Hepatocyte (in vitro differentiated cells): ENCODE results near the gene DPH1. TPM values are rescaled to one million over a fixed set of nuclear protein-coding genes. Genes with fewer than 3 reads are reported as not detected.
A peak's percentile ranks its signal among the peaks of the same experiment; 100 is the strongest.

Source experiments
- DNase-seq: peaks from one replicate; pipeline ENCODE4 v3.0.0-alpha.2; 2016; ENCODE audit warnings: low spot score
- H2AFZ ChIP-seq: fragments of 200-600 bp; sonication (generic); 2 replicates; pipeline ENCODE4 v1.6.0; 2016; ENCODE audit warnings: antibody characterized with exemption, mild to moderate bottlenecking
- H3K27ac ChIP-seq: fragments of 200-600 bp; sonication (generic); 2 replicates; pipeline ENCODE4 v1.5.1; 2016; ENCODE audit warnings: mild to moderate bottlenecking
- H3K27me3 ChIP-seq: fragments of 200-600 bp; sonication (generic); 2 replicates; pipeline ENCODE4 v1.6.1; 2016
- H3K36me3 ChIP-seq: fragments of 200-600 bp; sonication (generic); replicated peaks from 2 replicates; pipeline ENCODE4 v1.5.1; 2016; ENCODE audit warnings: low read depth; ENCODE audit not compliant: insufficient read depth
- H3K4me1 ChIP-seq: fragments of 200-600 bp; sonication (generic); 2 replicates; pipeline ENCODE4 v1.5.1; 2016; ENCODE audit warnings: mild to moderate bottlenecking, moderate library complexity; ENCODE audit not compliant: insufficient read depth
- H3K4me2 ChIP-seq: fragments of 200-600 bp; sonication (generic); 2 replicates; pipeline ENCODE4 v1.6.0; 2016
- H3K4me3 ChIP-seq: fragments of 200-600 bp; sonication (generic); 2 replicates; pipeline ENCODE4 v1.5.1; 2016; ENCODE audit warnings: mild to moderate bottlenecking
- H3K79me2 ChIP-seq: fragments of 200-600 bp; sonication (generic); 2 replicates; pipeline ENCODE4 v1.6.0; 2017; ENCODE audit warnings: mild to moderate bottlenecking
- H3K9me2 ChIP-seq: fragments of 200-600 bp; sonication (generic); replicated peaks from 2 replicates; pipeline ENCODE4 v1.6.0; 2017; ENCODE audit warnings: mild to moderate bottlenecking; ENCODE audit not compliant: insufficient read depth
- H3K9me3 ChIP-seq: fragments of 200-600 bp; sonication (generic); 2 replicates; pipeline ENCODE4 v1.5.1; 2016; ENCODE audit warnings: low read depth, mild to moderate bottlenecking
- H4K20me1 ChIP-seq: fragments of 200-600 bp; sonication (generic); 2 replicates; pipeline ENCODE4 v1.6.0; 2016; ENCODE audit warnings: mild to moderate bottlenecking; ENCODE audit not compliant: insufficient read depth, poor library complexity, severe bottlenecking
- EZH2 ChIP-seq: fragments of 200-600 bp; sonication (generic); IDR thresholded peaks from 2 replicates; pipeline ENCODE4 v1.6.1; 2016; ENCODE audit warnings: antibody characterized with exemption, mild to moderate bottlenecking, borderline replicate concordance
- EZH2phosphoT487 ChIP-seq: fragments of 200-600 bp; sonication (generic); IDR thresholded peaks from one replicate; pipeline ENCODE4 v1.6.1; 2018; ENCODE audit warnings: antibody characterized with exemption, mild to moderate bottlenecking, low read depth, moderate library complexity; ENCODE audit not compliant: unreplicated experiment, severe bottlenecking
- WGBS: methylation state at CpG from one replicate; pipeline ENCODE4 v1.1.6; 2016; ENCODE audit warnings: low lambda C conversion rate; ENCODE audit errors: missing lambda C conversion rate; 5-methylcytosine and 5-hydroxymethylcytosine counted together
- polyA plus RNA-seq: library from polyadenylated mRNA; unstranded; fragments of >200 nt; fragmentation: Nextera tagmentation; extraction: Ambion mirVana; gene quantifications from 2 replicates; pipeline ENCODE4 v1.2.1, GENCODE V29; 2016
- total RNA-seq: library from RNA; depleted of rRNA; stranded (reverse); fragments of >200 nt; gene quantifications from 2 replicates; pipeline ENCODE4 v1.2.3, GENCODE V29; 2014
- TF ChIP-seq, protein P1 (sequence below): fragments of 200-600 bp; sonication (generic); IDR thresholded peaks from 2 replicates; pipeline ENCODE4 v1.5.1; 2016; ENCODE audit warnings: antibody characterized with exemption, mild to moderate bottlenecking; ENCODE audit not compliant: poor library complexity

Gene DPH1
- total and polyA plus RNA-seq, 2 experiments from 2014 or later: 27.8 to 45.2 TPM

DNA sequence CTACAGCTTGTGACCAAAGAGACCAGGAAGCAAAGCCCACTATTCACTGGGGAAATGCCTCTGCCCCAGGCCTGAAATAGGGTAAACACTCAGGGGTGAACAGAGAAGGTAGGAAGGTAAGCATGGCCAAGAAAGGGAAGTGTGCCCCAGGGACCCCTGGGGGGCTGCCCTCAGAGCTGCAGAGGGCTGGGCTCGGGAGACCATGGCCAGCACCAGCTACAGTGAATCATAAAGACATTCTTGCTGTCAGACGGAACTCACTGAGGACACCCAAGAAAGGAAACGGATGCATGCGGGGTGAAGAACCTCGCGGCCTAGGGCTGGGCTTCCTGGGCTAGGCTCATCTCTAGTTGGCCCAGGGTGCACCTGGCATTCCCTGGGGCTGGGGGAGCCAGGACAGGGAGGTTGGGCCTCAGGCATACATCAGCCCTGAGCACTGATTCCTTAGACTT, 34.6 kb downstream of the DPH1 start:
- Histone ChIP-seq H3K79me2 (no peaks in the 10 kb centered on the region), H3K27me3 (peaks cover 13% of the 10 kb centered on the region), H3K4me2 (no peak overlapping the region), H3K4me1 (peaks cover 56% of the 10 kb centered on the region), H3K4me3 (no peak overlapping the region), H2AFZ (no peak overlapping the region), H3K36me3 (no peaks in the 10 kb centered on the region), H4K20me1 (no peaks in the 10 kb centered on the region), H3K9me2 (no peaks in the 10 kb centered on the region), H3K27ac (no peak overlapping the region), H3K9me3 (no peaks in the 10 kb centered on the region)
- 96% methylated on average over 6 of the region's 6 CpGs for WGBS
- TF ChIP-seq EZH2phosphoT487 (no peak), EZH2 (no peak)
- TF ChIP-seq, protein P1, sequence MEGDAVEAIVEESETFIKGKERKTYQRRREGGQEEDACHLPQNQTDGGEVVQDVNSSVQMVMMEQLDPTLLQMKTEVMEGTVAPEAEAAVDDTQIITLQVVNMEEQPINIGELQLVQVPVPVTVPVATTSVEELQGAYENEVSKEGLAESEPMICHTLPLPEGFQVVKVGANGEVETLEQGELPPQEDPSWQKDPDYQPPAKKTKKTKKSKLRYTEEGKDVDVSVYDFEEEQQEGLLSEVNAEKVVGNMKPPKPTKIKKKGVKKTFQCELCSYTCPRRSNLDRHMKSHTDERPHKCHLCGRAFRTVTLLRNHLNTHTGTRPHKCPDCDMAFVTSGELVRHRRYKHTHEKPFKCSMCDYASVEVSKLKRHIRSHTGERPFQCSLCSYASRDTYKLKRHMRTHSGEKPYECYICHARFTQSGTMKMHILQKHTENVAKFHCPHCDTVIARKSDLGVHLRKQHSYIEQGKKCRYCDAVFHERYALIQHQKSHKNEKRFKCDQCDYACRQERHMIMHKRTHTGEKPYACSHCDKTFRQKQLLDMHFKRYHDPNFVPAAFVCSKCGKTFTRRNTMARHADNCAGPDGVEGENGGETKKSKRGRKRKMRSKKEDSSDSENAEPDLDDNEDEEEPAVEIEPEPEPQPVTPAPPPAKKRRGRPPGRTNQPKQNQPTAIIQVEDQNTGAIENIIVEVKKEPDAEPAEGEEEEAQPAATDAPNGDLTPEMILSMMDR: no peak
- no peak for DNase-seq

- H3K36me3 ChIP-seq: no peaks in the 10 kb centered on the region
Measured at GRCh38 chr17:2064980-2065785, 35.2 kb downstream of the DPH1 start.

GRCh38 chr17:2065949-2066400, 36.0 kb downstream of the DPH1 start:
- no peaks in the 10 kb centered on the region for H3K27me3 ChIP-seq
- H3K79me2 ChIP-seq: no peaks in the 10 kb centered on the region
- no peak overlapping the region for H2AFZ ChIP-seq
- no peaks in the 10 kb centered on the region for H4K20me1 ChIP-seq
- WGBS: 90% methylated on average over 10 of the region's 10 CpGs
- DNase-seq: no peak
- no peaks in the 10 kb centered on the region for H3K9me3 ChIP-seq
- no peak for TF ChIP-seq EZH2phosphoT487
- TF ChIP-seq, protein P1: no peak
- TF ChIP-seq EZH2: no peak
- H3K9me2 ChIP-seq: no peaks in the 10 kb centered on the region
- H3K4me1 ChIP-seq: peaks cover 56% of the 10 kb centered on the region
- peak overlapping the region; percentile 58 for H3K27ac ChIP-seq
- no peak overlapping the region for H3K4me2 ChIP-seq
- no peak overlapping the region for H3K4me3 ChIP-seq
- no peaks in the 10 kb centered on the region for H3K36me3 ChIP-seq

More at GRCh38 chr17:2064980-2065785, 35.2 kb downstream of the DPH1 start:
- Histone ChIP-seq H4K20me1 (no peaks in the 10 kb centered on the region), H3K4me1 (peaks cover 56% of the 10 kb centered on the region), H2AFZ (no peak overlapping the region), H3K9me2 (no peaks in the 10 kb centered on the region), H3K4me2 (no peak overlapping the region), H3K9me3 (no peaks in the 10 kb centered on the region), H3K27ac (peak overlapping the region; percentile 58), H3K27me3 (peaks cover 7% of the 10 kb centered on the region), H3K4me3 (no peak overlapping the region), H3K79me2 (no peaks in the 10 kb centered on the region)
- WGBS: 89% methylated on average over 24 of the region's 24 CpGs
- TF ChIP-seq, protein P1: peak; percentile 33
- TF ChIP-seq EZH2 (no peak), EZH2phosphoT487 (no peak)
- no peak for DNase-seq
